Stomach (tissue), 4 donors: ENCODE measurements around the gene TRMT2A.

Experiments
- CTCF ChIP-seq, 7 experiments: fragments of 450-650 bp in 4 of 7; fragments of 200-600 bp in 3 of 7; sonication (generic) in 3 of 7; IDR thresholded peaks; one replicate each; pipeline ENCODE4 v1.5.1; 2016 to 2019; ENCODE audit warnings: antibody characterized with exemption in 7 of 7, control low read depth in 2 of 7, mild to moderate bottlenecking in 1 of 7
- EP300 ChIP-seq: sonication (generic); formaldehyde crosslinking; IDR thresholded peaks from one replicate; pipeline ENCODE4 v1.6.1; 2017; ENCODE audit warnings: antibody characterized with exemption
- POLR2A ChIP-seq, 4 donors: fragments of 450-650 bp; IDR thresholded peaks; one replicate each; pipeline ENCODE4 v1.6.1; 2016; ENCODE audit warnings: antibody characterized with exemption in 4 of 4, control low read depth in 2 of 4, mild to moderate bottlenecking in 1 of 4, moderate library complexity in 1 of 4
- POLR2AphosphoS5 ChIP-seq, 3 donors: sonication (generic); formaldehyde crosslinking; IDR thresholded peaks; one replicate each; pipeline ENCODE4 v1.6.1; 2016; ENCODE audit warnings: antibody characterized with exemption in 3 of 3

GRCh38 chr22:20109411-20110358 is 7.3 kb downstream of the TRMT2A start:
- no peak for TF ChIP-seq CTCF (IDR thresholded peaks at IDR 0.05)
- no peak for TF ChIP-seq EP300
- no peak for TF ChIP-seq POLR2AphosphoS5 (IDR thresholded peaks at IDR 0.05)
- no peak for TF ChIP-seq POLR2A (IDR thresholded peaks at IDR 0.05)
